PC-3 (cell line): Measurements from ENCODE around the gene CEP170.

Experiments used
- EZH2 ChIP-seq: fragments of 300-600 bp; sonication (generic); IDR thresholded peaks from one replicate; pipeline ENCODE4 v1.6.1; 2017; ENCODE audit warnings: antibody characterized with exemption, mild to moderate bottlenecking, low read length; ENCODE audit not compliant: unreplicated experiment
- TF ChIP-seq, protein P1 (sequence below): fragments of 300-600 bp; sonication (generic); conservative IDR thresholded peaks from 2 replicates; pipeline ENCODE4 v1.5.1; 2017; ENCODE audit warnings: antibody characterized with exemption, low read depth, mild to moderate bottlenecking, low read length

DNA sequence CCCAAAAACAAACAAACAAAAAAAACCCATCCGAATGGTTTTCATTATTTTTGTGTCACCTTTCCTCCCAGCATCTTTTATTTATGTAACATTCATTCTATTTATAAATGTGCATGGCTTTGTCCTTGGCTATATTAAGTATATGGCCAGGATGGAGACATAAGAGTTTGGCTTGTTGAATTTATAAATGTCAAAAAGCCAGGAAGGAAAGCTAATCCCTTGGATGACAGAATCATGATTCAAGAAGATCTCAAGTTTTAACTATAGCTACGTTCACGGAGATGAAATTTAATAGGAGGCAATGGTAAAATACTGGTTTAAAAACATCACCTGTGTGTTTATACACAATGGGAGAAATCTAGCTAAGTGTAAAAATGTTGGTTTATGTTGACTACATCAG is 5.0 kb downstream of the CEP170 start:
- no peak for TF ChIP-seq EZH2
- TF ChIP-seq, protein P1, sequence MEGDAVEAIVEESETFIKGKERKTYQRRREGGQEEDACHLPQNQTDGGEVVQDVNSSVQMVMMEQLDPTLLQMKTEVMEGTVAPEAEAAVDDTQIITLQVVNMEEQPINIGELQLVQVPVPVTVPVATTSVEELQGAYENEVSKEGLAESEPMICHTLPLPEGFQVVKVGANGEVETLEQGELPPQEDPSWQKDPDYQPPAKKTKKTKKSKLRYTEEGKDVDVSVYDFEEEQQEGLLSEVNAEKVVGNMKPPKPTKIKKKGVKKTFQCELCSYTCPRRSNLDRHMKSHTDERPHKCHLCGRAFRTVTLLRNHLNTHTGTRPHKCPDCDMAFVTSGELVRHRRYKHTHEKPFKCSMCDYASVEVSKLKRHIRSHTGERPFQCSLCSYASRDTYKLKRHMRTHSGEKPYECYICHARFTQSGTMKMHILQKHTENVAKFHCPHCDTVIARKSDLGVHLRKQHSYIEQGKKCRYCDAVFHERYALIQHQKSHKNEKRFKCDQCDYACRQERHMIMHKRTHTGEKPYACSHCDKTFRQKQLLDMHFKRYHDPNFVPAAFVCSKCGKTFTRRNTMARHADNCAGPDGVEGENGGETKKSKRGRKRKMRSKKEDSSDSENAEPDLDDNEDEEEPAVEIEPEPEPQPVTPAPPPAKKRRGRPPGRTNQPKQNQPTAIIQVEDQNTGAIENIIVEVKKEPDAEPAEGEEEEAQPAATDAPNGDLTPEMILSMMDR, result no peak
